ENCODE data around the gene CEACAM8. TPM values are rescaled to one million over a fixed set of nuclear protein-coding genes. Genes with fewer than 3 reads are reported as not detected.

Gene CEACAM8
- total RNA-seq, 1 donor from 2014 or later: not detected

- Histone ChIP-seq H3K36me3 (no peaks in the 10 kb centered on the region), H3K27ac (no peak overlapping the region), H3K9ac (no peak overlapping the region), H3K4me3 (no peak overlapping the region), H3F3A (ENCODE audit: low read depth) (no peaks in the 10 kb centered on the region), H3K4me1 (no peaks in the 10 kb centered on the region), H3K4me2 (no peak overlapping the region), H3K9me3 (ENCODE audit: low read depth) (no peaks in the 10 kb centered on the region), H2AFZ (replicated peaks) (no peak overlapping the region), H3K79me2 (ENCODE audit: low read depth) (no peaks in the 10 kb centered on the region), H3K27me3 (no peaks in the 10 kb centered on the region), H4K20me1 (ENCODE audit: low read depth) (no peaks in the 10 kb centered on the region)
- Mint-ChIP-seq H3K4me3 (no peak overlapping the region), H3K4me1 (no peaks in the 10 kb centered on the region), H3K9me3 (no peaks in the 10 kb centered on the region), H3K27ac (no peak overlapping the region), H3K27me3 (ENCODE audit: insufficient read depth, low read depth) (peaks cover 4% of the 10 kb centered on the region), H3K36me3 (no peaks in the 10 kb centered on the region)
- peak; percentile 71 for DNase-seq (ENCODE audit: low spot score)
- no peak for TF ChIP-seq EZH2 (IDR thresholded peaks at IDR 0.05)
- TF ChIP-seq EZH2phosphoT487 (IDR thresholded peaks at IDR 0.05): no peak
- TF ChIP-seq CTCF (IDR thresholded peaks at IDR 0.05): peak; percentile 71
These were observed 31.1 kb downstream of the CEACAM8 start for GRCh38 chr19:42563352-42564210.

GRCh38 chr19:42561512-42561911 lies 33.2 kb downstream of the CEACAM8 start:
- no peaks in the 10 kb centered on the region for H3K79me2 ChIP-seq (ENCODE audit: low read depth)
- H3K4me1 ChIP-seq: no peaks in the 10 kb centered on the region
- no peak overlapping the region for H2AFZ ChIP-seq (replicated peaks)
- DNase-seq (ENCODE audit: low spot score): no peak
- no peak overlapping the region for H3K9ac ChIP-seq
- no peaks in the 10 kb centered on the region for H3F3A ChIP-seq (ENCODE audit: low read depth)
- TF ChIP-seq EZH2 (IDR thresholded peaks at IDR 0.05): no peak
- H4K20me1 ChIP-seq (ENCODE audit: low read depth): no peaks in the 10 kb centered on the region
- H3K36me3 ChIP-seq: no peaks in the 10 kb centered on the region
- Mint-ChIP-seq H3K27ac (peak overlapping the region; percentile 3), H3K36me3 (no peaks in the 10 kb centered on the region), H3K27me3 (ENCODE audit: insufficient read depth, low read depth) (peaks cover 6% of the 10 kb centered on the region), H3K4me3 (no peak overlapping the region), H3K4me1 (no peaks in the 10 kb centered on the region), H3K9me3 (peaks cover 2% of the 10 kb centered on the region)
- no peak overlapping the region for H3K27ac ChIP-seq
- H3K4me2 ChIP-seq: no peak overlapping the region
- H3K9me3 ChIP-seq (ENCODE audit: low read depth): no peaks in the 10 kb centered on the region
- H3K27me3 ChIP-seq: no peaks in the 10 kb centered on the region
- H3K4me3 ChIP-seq: no peak overlapping the region

GRCh38 chr19:42560731-42561130 lies 34.0 kb downstream of the CEACAM8 start:
- H3K4me1 Mint-ChIP-seq: no peaks in the 10 kb centered on the region
- Histone ChIP-seq H3K36me3 (no peaks in the 10 kb centered on the region), H3K27ac (no peak overlapping the region), H3K9me3 (ENCODE audit: low read depth) (no peaks in the 10 kb centered on the region), H3K4me1 (peaks cover 2% of the 10 kb centered on the region), H4K20me1 (ENCODE audit: low read depth) (no peaks in the 10 kb centered on the region), H3K4me3 (no peak overlapping the region), H3K4me2 (no peak overlapping the region), H2AFZ (replicated peaks) (no peak overlapping the region), H3K27me3 (no peaks in the 10 kb centered on the region), H3K9ac (no peak overlapping the region), H3F3A (ENCODE audit: low read depth) (no peaks in the 10 kb centered on the region), H3K79me2 (ENCODE audit: low read depth) (no peaks in the 10 kb centered on the region)
- H3K9me3 Mint-ChIP-seq: peaks cover 2% of the 10 kb centered on the region
- TF ChIP-seq CTCF (IDR thresholded peaks at IDR 0.05): no peak
- no peak for TF ChIP-seq EZH2phosphoT487 (IDR thresholded peaks at IDR 0.05)
- TF ChIP-seq EZH2 (IDR thresholded peaks at IDR 0.05): no peak
- H3K36me3 Mint-ChIP-seq: no peaks in the 10 kb centered on the region
- no peak overlapping the region for H3K27ac Mint-ChIP-seq
- H3K4me3 Mint-ChIP-seq: no peak overlapping the region
- DNase-seq (ENCODE audit: low spot score): no peak
- peaks cover 6% of the 10 kb centered on the region for H3K27me3 Mint-ChIP-seq (ENCODE audit: insufficient read depth, low read depth)
